Measurements from ENCODE around the gene C10orf71.

The C10orf71 gene

GRCh38 chr10:49353895-49354566, 55.1 kb downstream of the C10orf71 start:
- Mint-ChIP-seq H3K4me1 (peaks cover 21% of the 10 kb centered on the region), H3K27me3 (ENCODE audit: low read depth, poor library complexity) (peaks cover 10% of the 10 kb centered on the region), H3K9me3 (peaks cover 25% of the 10 kb centered on the region), H3K36me3 (ENCODE audit: low read depth) (no peaks in the 10 kb centered on the region), H3K27ac (no peak overlapping the region), H3K4me3 (no peak overlapping the region)
- DNase-seq: no peak
- no peak for TF ChIP-seq CTCF (IDR thresholded peaks at IDR 0.05)

- Mint-ChIP-seq H3K36me3 (ENCODE audit: low read depth) (no peaks in the 10 kb centered on the region), H3K27ac (no peak overlapping the region), H3K9me3 (peaks cover 20% of the 10 kb centered on the region), H3K4me3 (no peak overlapping the region), H3K27me3 (ENCODE audit: low read depth, poor library complexity) (peaks cover 10% of the 10 kb centered on the region), H3K4me1 (peaks cover 21% of the 10 kb centered on the region)
- no peak for TF ChIP-seq CTCF (IDR thresholded peaks at IDR 0.05)
- DNase-seq: no peak
Measured at GRCh38 chr10:49354593-49354992, 55.6 kb downstream of the C10orf71 start.

- Mint-ChIP-seq H3K27ac (no peak overlapping the region), H3K27me3 (ENCODE audit: low read depth, poor library complexity) (peaks cover 13% of the 10 kb centered on the region), H3K4me1 (peaks cover 26% of the 10 kb centered on the region), H3K36me3 (ENCODE audit: low read depth) (no peaks in the 10 kb centered on the region), H3K4me3 (no peak overlapping the region), H3K9me3 (peaks cover 14% of the 10 kb centered on the region)
- TF ChIP-seq CTCF (IDR thresholded peaks at IDR 0.05): no peak
- DNase-seq: no peak
Measured at GRCh38 chr10:49355221-49355620, 56.3 kb downstream of the C10orf71 start.

GRCh38 chr10:49356181-49356580, 57.2 kb downstream of the C10orf71 start:
- no peak overlapping the region for H3K4me3 Mint-ChIP-seq
- peaks cover 8% of the 10 kb centered on the region for H3K27me3 Mint-ChIP-seq (ENCODE audit: low read depth, poor library complexity)
- H3K36me3 Mint-ChIP-seq (ENCODE audit: low read depth): no peaks in the 10 kb centered on the region
- peaks cover 12% of the 10 kb centered on the region for H3K9me3 Mint-ChIP-seq
- no peak for TF ChIP-seq CTCF (IDR thresholded peaks at IDR 0.05)
- H3K27ac Mint-ChIP-seq: no peak overlapping the region
- DNase-seq: no peak
- H3K4me1 Mint-ChIP-seq: peaks cover 26% of the 10 kb centered on the region

GRCh38 chr10:49356944-49357343, 58.0 kb downstream of the C10orf71 start:
- Mint-ChIP-seq H3K9me3 (peaks cover 12% of the 10 kb centered on the region), H3K27me3 (ENCODE audit: low read depth, poor library complexity) (peaks cover 8% of the 10 kb centered on the region), H3K36me3 (ENCODE audit: low read depth) (no peaks in the 10 kb centered on the region), H3K4me1 (peaks cover 19% of the 10 kb centered on the region), H3K27ac (no peak overlapping the region), H3K4me3 (no peak overlapping the region)
- no peak for TF ChIP-seq CTCF (IDR thresholded peaks at IDR 0.05)
- DNase-seq: no peak

- peaks cover 12% of the 10 kb centered on the region for H3K9me3 Mint-ChIP-seq
- H3K4me3 Mint-ChIP-seq: no peak overlapping the region
- no peak for DNase-seq
- H3K36me3 Mint-ChIP-seq (ENCODE audit: low read depth): no peaks in the 10 kb centered on the region
- no peak for TF ChIP-seq CTCF (IDR thresholded peaks at IDR 0.05)
- H3K4me1 Mint-ChIP-seq: peaks cover 9% of the 10 kb centered on the region
- H3K27me3 Mint-ChIP-seq (ENCODE audit: low read depth, poor library complexity): peaks cover 12% of the 10 kb centered on the region
- no peak overlapping the region for H3K27ac Mint-ChIP-seq
Measured at GRCh38 chr10:49357910-49358309, 58.9 kb downstream of the C10orf71 start.
